ENCODE data around the gene WWOX.

Gene WWOX

DNA sequence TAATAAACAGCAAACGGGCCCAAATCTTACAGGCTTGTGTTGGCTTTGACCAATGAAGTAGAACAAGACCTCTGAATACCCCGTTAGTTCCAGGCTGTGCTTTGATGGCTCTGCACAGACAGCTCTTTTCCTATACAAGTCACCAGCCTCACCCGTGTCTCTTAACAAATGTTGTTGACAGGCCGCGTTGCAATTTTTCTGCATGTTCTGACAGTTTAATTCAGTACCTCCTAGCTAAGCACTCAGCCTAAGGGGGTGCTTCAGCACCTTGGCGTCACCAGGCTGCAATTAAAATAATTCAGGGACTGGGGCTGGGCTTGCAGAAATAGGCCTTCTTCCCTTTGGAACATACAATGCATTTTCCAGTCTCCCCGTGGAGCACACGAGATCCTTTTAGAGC, 1001.0 kb downstream of the WWOX start:
- no peak for DNase-seq

DNA sequence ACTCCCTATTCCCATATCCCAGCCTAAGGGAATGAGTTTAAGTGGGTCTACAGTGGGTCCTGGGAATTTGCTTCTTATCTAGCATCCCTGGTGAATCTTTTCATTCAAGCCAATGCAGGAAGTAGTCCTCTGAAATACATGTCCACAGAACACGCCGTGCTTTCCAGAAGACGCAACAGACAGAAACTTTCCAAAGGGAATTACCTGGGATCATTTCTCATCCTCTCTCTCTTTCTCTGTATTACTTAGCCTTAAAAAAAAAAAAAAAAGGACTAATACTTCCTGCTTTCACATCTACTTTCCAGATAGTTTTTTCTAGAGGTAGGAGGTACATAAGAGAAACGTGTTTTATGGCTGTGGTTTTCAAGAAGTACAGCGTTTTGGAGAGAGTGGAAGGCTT, 1002.0 kb downstream of the WWOX start:
- no peak for DNase-seq

DNA sequence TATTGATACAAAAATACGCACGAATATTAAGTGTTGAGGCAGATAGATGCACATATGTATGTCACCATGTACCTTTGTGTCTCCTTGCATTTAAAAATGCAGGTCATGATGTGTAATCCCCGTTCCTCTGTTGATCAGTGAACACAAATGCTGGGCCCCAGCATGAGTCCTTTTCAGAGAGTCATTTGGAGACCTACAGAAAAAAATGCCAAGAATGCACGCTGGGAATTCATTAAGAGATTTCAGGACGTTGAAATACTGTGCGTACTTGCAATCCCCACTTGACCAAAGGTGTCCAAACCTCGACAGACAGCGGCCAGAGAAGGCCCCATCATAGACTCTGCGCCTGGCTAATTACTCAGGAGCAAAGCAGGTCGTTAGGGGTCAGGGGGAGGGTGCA, 1005.1 kb downstream of the WWOX start:
- DNase-seq = no peak

DNA sequence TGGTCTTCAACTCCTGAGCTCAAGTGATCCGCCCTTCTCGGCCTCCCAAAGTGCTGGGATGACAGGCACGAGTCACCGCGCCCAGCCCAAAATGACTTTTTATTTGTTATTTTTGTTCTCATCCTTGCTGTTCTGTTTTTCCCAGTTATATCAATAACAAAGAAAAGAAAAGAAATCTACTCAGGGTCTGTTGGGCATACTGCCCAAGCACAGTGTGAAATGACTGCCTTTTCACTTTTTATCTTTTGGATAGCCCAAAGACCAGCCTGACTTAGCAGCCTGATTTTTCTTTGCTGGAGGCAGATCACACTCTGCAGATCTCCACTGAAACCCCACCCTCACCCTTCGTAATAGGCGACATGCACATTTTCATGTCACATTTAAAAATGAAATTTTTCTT, 1007.8 kb downstream of the WWOX start:
- DNase-seq = no peak

DNA sequence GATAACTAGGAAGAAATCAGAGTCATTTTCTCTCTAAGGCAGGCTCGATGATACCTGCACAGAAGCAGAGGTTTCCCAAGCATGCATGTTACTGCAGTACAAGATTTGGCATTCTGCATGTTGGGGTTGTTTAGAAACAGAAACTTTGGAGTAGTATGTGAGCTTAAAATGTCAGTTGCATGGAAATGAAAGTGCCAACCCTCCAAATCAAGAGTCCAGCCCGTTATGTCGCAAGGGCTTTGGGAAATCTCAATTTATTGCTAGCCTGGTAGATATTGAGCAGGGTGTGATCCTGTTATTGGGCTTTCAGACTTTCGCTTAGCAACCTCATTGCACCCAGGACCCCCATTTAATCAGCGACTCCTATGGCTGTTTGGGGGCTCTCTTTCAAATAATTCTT, 1010.3 kb downstream of the WWOX start:
- DNase-seq = no peak

DNA sequence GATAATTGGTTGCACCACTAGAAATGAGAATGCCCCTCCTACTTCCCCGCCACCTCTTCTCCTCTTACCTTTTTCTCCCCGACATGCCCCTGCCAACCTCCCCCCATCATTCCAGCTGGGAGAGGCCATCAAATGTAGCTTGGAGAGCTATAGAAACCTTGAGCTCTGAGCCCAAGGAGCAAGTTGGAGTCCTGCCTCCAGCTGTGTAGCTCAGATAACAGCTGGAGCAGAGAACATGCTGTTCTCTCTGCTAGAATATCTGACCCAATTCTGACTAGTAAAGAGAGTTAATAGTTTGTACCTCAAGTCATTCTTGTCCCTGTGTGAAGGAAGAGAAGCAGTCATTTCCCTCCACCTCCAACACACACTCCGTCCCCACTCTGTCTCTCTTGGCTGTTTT, 1010.8 kb downstream of the WWOX start:
- no peak for DNase-seq

DNA sequence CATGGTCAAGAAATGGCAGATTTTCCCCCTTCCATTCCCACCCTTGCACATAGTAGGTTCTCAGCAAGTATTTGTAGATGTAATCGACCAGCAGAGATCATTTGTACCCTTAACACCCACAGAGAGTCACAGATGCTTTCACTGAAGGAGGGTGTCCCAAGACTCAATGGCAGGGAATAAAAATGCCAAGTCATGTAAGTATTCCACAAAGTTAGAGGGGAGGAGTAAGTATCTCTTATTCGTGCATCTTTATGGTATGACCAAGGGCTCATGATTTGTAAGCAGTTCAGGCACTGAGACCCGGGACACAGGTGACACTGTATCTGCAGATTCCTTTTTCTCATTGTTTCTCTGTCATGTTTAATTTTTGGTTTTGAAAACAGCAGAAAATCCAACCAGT, 1011.5 kb downstream of the WWOX start:
- no peak for DNase-seq

DNA sequence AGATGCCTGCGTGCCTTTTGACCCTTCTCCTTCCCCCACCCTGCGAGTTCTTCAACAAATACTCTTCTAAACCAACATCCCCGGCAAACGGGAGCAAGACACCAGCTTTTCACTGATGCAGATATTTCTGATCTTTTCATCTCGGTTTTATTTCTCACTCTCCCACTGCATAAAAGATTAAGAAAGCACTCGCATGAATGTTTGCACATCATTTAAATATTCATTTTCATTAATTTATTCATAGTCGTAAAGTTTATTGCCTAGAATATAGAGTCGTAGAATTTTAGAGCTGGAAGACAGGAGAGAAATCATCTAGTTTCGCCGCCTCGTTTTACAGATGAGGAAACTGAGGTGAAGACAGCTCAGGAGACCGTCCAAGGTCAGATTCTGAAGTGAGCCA, 1013.0 kb downstream of the WWOX start:
- DNase-seq = no peak

DNA sequence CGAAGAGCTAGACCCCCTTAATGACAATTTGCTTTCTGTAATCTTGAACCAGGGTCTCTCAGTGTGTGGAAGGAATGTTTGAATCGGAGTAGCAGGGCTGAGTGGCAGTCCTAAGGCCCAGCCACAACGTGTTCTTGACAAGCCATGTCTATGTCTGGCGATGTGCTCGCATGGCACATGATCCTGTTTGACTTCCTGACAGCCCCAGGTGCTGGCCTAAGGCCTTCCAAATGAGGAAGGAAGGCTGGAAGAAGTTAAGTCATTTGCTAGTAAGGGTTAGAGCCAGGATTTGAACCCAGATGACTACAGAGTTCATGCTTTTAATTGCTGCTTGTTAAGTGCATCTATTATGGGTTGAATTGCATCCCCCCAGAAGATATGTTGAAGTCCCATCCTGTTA, 1014.4 kb downstream of the WWOX start:
- DNase-seq = no peak

DNA sequence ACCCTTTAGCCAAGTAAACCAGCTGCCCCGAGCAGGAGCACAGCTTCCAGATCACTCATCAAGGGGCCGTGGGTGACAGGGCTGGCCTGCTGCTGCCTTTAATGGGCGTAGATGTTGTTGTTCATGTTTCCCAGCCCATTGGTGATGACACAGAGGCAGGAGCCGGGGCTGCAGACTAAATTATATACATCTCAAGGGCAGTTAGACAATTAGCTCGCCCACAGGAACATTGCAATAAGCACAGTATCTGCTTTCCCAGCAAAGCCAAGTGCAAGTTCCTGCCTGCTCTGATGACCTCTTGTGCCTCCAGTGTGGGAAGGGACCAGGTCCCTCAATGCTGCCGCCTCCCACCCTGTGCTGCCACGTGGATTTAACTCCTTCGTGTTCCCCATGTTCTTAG, 1015.3 kb downstream of the WWOX start:
- no peak for DNase-seq

DNA sequence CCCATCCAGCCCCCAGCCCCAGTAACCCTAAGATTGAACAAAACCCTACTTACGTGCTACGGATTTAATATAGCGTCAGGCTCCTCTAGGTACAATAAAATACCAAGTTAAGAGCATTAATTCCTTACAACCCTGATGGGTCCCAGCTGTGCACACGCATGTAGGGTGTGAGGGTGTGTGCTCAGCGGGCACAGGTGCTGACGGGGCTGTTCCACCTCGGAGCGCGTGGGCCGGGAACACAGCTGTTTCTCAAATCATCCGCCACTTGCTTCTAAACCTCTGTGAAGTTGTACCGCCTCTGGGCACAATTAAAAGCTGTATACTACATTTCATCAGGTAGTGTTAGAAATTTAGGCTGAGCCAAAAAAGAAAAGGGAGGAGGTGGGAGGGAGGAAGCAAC, 1022.5 kb downstream of the WWOX start:
- DNase-seq = no peak

DNA sequence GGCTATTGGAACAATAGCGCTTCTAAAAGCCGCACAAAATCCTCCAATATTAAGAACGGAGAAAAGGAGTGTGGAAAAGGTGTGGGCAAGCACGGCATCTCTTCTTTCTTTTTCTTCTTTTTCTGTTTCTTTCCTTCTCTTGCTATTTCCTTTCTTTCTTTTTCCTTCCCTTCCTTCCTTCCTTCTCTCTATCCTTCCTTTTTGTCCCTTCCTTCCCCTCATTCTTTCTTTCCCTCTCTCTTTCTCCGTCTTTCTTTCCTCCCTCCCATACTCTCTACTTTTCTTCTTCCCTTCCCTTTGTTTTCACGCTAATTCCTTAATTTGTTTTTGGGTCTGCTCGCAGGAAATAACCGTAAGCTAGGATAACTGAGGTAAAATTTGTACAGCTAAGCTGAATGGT, 1022.9 kb downstream of the WWOX start:
- no peak for DNase-seq

DNA sequence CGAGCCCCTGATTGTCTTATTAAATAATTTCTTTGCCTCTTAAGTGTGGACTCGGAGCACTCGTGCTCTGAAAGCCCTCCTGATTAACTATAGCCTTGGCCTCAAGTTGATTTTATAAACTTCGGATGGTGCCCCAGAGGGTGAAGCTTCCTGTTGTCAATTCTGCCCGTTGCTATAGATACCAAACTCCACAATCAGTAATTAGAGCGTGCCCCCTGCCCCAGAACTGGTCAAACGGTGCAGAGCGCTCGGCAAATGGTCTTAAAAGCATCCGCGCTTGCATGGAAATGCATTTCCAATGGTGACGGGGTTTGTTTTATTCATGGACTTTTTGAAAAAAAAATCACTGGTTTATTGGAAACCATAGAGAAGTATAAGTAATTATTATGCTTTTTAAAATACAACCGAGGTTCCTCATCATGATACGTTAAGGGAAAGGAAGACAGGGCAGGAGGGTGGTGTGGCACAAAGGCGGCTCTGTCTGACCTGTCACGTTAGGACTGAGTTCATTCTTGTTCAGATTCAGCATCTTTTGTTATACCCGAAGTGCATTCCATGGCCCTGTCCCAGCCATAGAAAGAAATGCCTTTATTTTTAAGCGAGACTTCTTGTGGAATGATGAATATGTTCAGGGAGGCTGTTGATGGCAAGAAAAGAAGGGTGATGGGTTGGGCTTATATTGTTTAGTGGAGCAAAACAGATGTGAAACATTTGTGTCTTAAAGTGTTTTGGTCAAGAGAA, 1024.7 kb downstream of the WWOX start:
- no peak for DNase-seq

DNA sequence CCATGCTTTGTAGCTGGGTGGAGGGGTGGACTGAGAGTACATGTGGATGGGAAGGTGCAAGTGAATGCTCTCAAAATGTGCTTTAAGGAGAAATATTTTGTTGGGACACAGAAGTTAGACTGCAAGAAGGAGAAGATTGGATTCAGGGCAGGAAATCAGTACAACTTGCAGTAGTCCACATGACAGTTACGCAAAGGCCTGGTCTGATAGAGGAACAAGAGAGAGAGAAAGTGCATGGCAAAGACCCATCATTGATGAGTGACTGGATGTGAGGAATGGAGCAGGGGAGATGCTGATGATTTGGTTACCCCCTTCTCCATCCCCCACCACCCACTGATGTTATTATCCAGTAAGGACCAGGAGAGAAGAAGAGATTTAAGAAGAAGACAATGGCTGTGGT, 1028.3 kb downstream of the WWOX start:
- no peak for DNase-seq

DNA sequence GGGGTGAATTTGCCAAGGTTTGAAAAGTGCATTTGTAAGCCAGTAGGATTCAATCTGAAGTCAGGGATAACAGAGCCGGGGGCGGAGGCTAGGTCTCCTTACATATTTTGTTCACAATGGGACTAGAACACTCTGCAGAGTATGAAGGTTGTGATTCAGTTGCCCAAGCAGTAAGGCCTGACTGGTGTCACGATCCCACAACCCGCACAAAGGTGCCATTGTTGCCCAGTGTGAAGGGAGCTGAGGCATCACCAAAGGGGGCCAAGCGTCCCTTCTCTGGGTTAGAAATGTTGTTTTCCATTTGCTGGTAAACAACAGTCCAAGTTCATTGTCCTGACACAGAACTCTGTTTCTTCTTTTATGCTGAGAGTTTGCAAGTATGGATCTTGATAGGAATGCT, 1029.3 kb downstream of the WWOX start:
- no peak for DNase-seq

DNA sequence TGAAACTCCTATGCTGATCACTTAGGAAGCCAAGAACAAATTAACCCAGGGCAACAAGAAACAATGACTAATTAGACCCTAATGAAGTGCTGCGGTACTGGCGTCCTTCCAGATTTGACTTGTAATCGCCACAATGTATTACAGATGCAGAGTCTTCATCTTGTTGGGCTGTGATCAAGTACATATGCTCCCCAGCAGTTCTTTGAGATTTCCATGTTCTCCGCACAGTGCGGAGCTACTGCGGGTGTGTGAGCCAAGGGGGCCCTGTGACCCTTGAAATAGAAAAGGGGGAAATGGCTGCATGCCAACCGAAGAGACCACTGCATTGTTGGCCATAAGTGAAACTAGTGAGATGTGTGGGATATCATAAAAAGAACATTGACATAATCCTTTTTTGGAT, 1031.2 kb downstream of the WWOX start:
- no peak for DNase-seq

DNA sequence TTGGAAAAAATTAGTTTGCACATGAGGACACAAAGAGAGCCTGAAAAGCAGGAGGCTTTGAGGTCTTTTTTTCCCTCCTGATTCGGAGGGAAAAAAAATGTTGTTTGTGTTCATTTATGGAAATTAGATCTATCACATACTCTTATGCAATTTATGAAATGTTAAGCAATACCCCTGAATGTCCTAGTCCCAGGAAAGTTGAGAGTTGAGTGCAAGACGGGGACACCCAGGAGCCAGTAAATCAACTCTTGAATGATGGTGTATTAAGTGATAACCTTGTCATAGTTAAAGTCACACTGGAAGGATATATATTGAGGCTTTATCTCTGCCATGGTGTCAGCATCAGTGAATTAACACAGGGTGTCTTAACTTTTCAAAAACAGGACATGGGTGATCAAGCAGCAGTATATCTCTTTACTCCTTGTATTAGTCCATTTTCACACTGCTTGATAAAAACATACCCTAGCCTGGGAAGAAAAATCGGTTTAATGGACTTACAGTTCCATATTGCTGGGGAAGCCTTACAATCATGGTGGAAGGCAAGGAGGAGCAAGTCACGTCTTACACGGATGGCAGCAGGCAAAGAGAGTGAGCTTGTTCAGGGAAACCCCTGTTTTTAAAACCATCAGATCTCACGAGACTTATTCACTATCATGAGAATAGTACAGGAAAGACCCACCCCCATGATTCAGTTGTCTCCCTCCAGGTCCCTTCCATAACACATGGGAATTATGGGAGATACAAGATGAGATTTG, 1032.0 kb downstream of the WWOX start:
- no peak for DNase-seq

DNA sequence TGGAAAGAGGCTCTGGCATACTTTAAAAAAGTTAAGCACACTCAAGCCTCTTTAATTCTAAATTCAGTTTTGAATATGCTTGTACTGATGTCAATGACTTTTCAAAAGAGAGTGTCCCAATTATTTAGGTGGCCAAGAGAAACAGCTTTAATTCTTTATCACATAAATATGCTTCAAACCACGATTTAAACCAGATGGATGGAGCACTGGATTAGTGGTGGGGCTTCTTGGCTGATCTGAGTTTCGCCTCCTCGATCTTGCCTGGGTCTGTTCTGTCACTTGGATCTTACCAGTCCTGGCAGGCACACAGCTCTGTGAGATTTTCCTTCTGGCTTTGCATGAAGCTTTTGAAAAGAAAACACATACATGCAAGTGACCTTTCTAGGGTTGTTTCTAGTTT, 1033.2 kb downstream of the WWOX start:
- DNase-seq = no peak

DNA sequence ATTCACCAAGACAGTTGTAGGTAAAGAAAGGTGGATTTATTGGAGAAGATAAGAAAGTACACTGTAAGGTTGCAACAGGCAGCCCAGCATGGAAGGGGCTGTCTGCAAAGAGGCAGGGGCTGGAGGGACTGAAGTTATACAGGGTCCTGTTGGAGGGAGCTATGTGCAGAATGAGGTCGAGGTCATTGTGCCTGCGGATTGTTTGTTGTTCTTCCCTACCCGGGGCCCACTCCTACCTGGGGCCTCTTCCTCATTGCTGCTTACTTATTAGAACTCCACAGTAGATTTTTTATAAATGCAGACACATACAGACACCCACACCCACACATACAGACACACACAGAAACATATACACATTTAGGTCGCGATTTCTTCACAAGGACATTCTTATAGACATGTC, 1034.8 kb downstream of the WWOX start:
- DNase-seq = no peak

DNA sequence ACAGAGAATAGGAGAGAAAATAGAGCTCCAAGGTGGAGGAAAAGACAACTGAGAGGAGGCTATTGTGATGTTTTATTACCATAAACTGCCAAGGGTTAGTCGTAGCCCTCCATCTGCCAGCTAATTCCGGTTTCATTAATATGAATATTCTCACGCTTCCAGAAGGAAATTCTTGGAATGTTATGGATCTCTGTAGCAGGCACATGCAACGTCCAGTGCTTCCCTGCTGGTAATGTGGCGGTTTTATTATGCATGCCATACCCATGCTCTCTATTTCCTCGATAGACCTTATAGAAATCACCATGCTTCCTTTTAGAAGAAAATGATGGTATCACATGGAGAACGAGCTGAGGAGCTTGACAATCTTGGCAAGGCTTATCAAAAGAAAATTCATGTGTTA, 1037.5 kb downstream of the WWOX start:
- DNase-seq = no peak

DNA sequence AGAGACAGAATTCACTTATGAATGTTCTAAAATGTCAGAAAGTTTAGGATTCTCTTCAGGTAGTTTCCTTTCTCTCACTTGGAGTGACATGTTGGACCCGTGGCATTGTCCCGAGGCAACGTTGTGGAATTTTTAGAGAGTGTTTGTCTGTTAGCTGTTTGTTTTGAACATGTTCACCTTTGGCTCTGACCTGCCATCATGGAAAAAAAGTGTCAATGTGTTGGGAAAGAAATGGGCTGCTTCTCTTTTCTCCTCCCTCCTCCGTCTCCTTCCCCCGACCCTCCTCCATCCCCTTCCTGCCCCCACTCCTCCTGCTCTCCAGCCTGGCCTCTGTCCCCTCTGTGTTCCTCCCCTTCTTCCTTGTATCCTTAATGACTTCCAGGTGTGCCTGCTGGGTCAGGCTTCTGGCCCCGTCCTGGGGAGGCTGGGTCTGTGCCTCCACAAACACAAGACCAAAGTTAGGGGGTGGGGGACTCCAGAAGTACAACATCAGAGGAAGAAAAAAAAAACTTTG, 1038.0 kb downstream of the WWOX start:
- no peak for DNase-seq

DNA sequence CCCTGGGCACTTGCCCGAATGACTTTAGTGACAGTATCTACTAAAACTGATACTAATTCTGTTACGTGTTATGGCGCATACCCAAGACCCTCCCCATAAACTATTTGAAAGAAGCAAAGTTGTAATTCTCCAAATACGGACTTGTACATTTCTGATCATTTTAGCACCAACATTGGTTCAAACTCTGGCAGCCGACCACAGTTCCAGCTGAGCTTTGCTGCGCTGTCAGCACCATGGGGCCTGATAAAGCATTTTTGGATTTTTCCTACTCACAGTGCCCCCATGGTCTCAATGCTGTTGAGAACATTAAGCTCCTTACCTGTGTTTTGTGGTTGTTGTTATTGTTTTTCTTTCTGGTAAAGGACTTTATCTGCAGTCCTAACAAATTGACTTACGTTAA, 1040.3 kb downstream of the WWOX start:
- DNase-seq = no peak

DNA sequence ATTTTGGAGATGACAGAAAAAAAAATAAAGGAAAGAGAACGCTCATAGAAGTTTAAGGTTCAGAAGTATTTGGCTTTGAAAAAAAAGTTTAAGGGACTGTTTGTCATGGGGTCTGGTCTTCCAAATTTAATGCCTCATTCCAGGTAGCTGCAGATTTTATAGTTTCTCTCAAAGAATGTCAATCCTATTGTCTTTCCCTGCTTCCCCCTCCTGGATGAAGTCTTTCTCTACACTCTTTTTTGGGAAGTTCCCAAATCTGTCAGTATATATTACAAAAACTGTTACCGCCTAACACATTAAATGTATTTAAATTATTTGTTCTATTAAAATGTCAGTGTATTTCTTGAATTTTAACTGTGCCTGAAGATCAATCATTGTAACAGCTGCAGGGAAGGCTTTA, 1043.6 kb downstream of the WWOX start:
- DNase-seq = no peak

DNA sequence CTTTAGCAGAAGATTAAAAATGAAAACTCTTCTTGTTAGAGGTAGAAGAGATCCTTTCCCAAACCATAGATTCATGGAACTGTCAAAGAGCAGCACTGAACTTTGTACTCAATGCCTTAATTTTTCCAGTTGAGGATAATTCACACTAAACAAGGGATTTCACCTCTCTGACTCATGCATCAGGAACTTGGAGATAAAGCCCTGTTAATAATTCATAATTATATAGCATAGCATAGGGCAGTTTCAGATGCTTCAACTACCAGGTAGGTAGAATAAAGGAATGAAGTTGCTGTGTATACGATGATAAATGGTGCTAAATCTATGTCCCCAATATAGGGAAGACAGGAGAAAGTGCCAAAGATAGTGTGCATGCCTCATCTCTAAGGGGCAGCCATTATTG, 1050.7 kb downstream of the WWOX start:
- no peak for DNase-seq

All from NCI-H1436 (cell line).